ENCODE results near the gene SYTL1.

Gene SYTL1

GRCh38 chr1:27299385-27300271, 42.2 kb upstream of the SYTL1 start:
- no peak overlapping the region for H3K4me3 ChIP-seq (ENCODE audit: control insufficient read depth, low read depth, low read length)
- peak; percentile 99 for DNase-seq (ENCODE audit: low read depth)
- no peak for TF ChIP-seq CTCF (conservative IDR thresholded peaks at IDR 0.05; ENCODE audit: control insufficient read depth, insufficient read depth, low read depth, low read length)

- TF ChIP-seq CTCF (conservative IDR thresholded peaks at IDR 0.05; ENCODE audit: control insufficient read depth, insufficient read depth, low read depth, low read length) = peak; percentile 97
- DNase-seq (ENCODE audit: low read depth) = peak; percentile 92
- H3K4me3 ChIP-seq (ENCODE audit: control insufficient read depth, low read depth, low read length) = no peak overlapping the region
Observed at GRCh38 chr1:27300341-27301051, 41.3 kb upstream of the SYTL1 start.

GRCh38 chr1:27301052-27301422, 40.8 kb upstream of the SYTL1 start:
- no peak for TF ChIP-seq CTCF (conservative IDR thresholded peaks at IDR 0.05; ENCODE audit: control insufficient read depth, insufficient read depth, low read depth, low read length)
- DNase-seq (ENCODE audit: low read depth) = no peak
- no peak overlapping the region for H3K4me3 ChIP-seq (ENCODE audit: control insufficient read depth, low read depth, low read length)

DNA sequence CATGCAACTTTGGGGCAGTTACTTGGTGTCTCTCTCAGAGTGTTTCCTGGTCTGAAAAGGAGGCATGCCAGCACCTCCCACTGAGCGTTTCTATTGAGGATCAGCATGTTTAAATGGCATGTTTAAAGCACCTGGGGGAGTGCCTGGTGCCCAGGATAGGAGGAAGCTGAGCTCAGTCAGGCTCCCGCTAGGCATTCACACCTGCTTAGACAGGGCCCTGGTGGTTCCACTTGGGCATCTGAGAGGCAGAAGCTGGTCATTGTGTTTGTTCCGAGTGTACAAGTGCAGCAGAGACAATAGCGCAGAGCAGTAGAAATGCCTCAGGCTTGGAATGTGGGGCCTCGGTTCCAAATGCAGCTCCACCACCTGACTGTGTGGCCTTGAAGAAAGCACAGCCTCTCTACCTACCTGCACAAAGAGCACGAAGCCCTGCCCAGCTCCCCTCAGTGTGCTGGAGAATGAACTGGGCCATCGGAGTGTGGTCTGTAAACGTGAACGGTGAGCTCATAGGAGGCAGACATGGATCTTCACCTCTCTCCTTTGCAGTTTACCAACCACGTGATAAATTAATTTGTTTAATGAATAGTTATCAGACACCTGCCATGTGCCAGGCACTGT, 40.1 kb upstream of the SYTL1 start:
- no peak for DNase-seq (ENCODE audit: low read depth)
- no peak for TF ChIP-seq CTCF (conservative IDR thresholded peaks at IDR 0.05; ENCODE audit: control insufficient read depth, insufficient read depth, low read depth, low read length)
- H3K4me3 ChIP-seq (ENCODE audit: control insufficient read depth, low read depth, low read length) = no peak overlapping the region

- no peak for TF ChIP-seq CTCF (conservative IDR thresholded peaks at IDR 0.05; ENCODE audit: control insufficient read depth, insufficient read depth, low read depth, low read length)
- DNase-seq (ENCODE audit: low read depth) = no peak
- H3K4me3 ChIP-seq (ENCODE audit: control insufficient read depth, low read depth, low read length) = no peak overlapping the region
Observed at GRCh38 chr1:27302612-27303011, 39.2 kb upstream of the SYTL1 start.

- no peak for DNase-seq (ENCODE audit: low read depth)
- no peak for TF ChIP-seq CTCF (conservative IDR thresholded peaks at IDR 0.05; ENCODE audit: control insufficient read depth, insufficient read depth, low read depth, low read length)
- no peak overlapping the region for H3K4me3 ChIP-seq (ENCODE audit: control insufficient read depth, low read depth, low read length)
Observed at GRCh38 chr1:27303509-27303908, 38.3 kb upstream of the SYTL1 start.

Data from fibroblast of mammary gland (primary cell).